HPDE6-E6E7 (cell line): ENCODE measurements around the gene IL17RE.
"Not testable (repeated sequence)": the region's sequence is repeated elsewhere in the genome, so short reads cannot be mapped to it uniquely, and the experiment has no call there.

ENCODE experiments used
- DNase-seq: peaks from one replicate; pipeline ENCODE4 v3.0.0; 2011; ENCODE audit warnings: missing footprints; ENCODE audit errors: extremely low spot score

The IL17RE gene

DNA sequence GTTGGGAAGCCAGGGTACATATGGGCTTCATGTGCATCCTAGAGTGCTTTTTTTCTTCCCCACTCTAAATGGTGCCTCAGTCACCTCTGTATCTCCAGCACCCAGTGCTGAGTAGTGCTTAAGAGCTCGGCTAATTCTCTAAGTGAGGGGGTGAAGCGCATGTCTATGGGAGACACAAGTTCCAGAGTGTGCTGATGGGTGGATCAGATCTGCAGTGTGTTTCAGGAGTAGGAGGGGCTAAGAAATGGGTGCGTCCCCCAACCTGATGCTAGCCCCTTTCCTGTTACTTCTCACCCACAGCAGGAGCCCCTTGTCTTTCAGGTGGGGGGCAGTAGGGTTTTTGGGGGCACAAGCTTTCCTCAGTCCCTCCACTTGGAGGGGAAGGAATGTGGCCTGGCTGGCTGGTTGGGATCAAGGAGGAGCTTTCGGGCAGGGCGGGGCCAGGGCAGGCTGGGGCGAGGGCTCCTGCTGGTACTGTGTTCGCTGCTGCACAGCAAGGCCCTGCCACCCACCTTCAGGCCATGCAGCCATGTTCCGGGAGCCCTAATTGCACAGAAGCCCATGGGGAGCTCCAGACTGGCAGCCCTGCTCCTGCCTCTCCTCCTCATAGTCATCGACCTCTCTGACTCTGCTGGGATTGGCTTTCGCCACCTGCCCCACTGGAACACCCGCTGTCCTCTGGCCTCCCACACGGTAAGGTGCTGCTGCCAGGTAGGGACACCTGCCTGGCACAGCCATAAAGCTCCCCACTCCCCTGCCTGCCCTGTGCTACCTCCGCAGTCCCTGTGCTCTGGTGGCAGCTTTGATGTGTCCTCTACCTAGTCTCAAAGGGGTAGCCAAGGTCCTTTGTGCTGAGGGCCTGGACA, at the start of gene IL17RE:
Gene IL17RE, plus strand, starts transcription at position 477 of the 866 bp plus-strand sequence. Its CDS starts 85 bp downstream, at position 562.
- no peak for DNase-seq

- not testable (repeated sequence) for DNase-seq
These were observed 48.2 kb upstream of the IL17RE start for GRCh38 chr3:9854291-9854940.

- no peak for DNase-seq
These were observed 47.1 kb upstream of the IL17RE start for GRCh38 chr3:9855594-9855993.

- DNase-seq, result no peak
These were observed 43.1 kb upstream of the IL17RE start for GRCh38 chr3:9859530-9860025.

DNA sequence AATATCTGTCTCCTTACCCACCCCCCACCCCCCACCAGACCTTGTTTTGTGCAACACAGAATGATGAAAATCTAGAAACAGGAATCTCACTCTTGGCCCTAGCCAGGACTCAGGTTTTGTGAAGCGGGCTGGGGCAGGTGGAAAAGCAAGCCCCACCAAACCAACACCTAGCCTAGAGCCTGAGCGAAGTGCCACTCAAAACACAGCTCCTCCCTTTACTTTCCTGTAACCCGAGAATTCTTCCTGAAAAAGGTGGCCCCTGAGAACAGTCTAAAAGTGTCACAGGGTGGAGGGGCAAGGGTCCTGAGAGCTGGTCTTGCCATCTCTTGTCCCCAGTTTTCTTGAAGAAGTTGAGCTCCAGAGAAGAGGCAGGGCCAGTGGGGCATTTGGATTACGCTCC, 41.4 kb upstream of the IL17RE start:
- no peak for DNase-seq

GRCh38 chr3:9861626-9862130, 41.0 kb upstream of the IL17RE start:
- DNase-seq, result no peak

GRCh38 chr3:9862391-9863057, 40.1 kb upstream of the IL17RE start:
- DNase-seq, result no peak

GRCh38 chr3:9863058-9863772, 39.4 kb upstream of the IL17RE start:
- DNase-seq, result no peak

GRCh38 chr3:9864200-9864927, 38.3 kb upstream of the IL17RE start:
- DNase-seq, result no peak

DNA sequence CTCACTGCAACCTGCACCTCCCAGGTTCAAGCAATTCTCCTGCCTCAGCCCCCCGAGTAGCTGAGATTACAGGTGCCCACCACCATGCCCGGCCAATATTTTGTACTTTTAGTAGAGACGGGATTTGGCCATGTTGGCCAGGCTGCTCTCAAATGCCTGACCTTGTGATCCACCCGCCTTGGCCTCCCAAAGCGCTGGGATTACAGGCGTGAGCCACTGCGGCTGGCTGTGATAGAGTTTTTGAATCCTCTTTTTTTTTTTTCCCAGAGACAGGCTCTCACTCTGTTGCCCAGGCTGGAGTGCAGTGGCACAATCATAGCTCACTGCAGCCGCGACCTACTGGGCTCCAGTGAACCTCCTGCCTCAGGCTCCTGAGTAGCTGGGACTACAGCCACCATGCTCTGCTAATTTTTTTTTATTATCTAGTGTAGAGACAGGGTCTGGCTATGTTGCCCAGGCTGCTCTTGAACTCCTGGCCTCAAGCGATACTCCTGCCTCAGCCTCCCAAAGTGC, 37.5 kb upstream of the IL17RE start:
- not testable (repeated sequence) for DNase-seq

GRCh38 chr3:9866639-9867038, 36.0 kb upstream of the IL17RE start:
- no peak for DNase-seq

DNA sequence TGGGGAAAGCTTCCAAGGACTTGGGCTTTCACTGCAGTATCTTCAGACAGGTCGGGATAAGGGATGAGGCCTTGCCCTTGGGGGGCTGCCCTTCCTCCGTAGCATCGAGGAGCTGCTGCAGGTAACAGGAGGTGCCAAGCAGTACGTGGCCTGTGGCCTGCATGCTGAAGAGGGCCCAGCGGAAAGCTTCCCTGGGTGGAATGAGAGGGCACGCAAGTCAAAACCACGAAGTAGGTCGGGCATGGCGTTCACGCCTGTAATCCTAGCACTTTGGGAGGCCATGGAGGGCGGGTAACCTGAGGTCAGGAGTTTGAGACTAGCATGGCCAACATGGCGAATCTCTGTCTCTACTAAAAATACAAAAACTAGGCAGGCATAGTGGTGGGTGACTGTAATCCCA, 35.5 kb upstream of the IL17RE start:
- DNase-seq, result no peak

DNA sequence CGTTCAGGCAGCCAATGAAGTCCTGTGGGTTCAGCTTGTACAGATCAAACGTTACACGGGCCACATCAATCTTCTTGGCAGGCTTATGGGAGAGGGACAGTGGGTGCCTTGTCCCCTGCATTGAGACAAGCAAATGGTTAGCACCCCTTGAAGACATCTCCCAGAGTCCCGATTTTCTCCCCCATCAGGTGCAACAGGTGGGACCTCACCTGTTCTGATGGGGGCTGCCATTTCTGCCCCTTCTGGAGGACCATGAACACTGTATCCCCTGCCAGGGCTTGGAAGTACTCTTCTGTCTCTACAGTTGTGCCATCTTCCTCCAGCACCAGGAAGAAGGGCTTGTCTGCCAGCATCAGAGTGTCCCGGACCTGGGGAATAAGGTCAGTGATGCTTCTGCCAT, 32.7 kb upstream of the IL17RE start:
- DNase-seq, result no peak

DNA sequence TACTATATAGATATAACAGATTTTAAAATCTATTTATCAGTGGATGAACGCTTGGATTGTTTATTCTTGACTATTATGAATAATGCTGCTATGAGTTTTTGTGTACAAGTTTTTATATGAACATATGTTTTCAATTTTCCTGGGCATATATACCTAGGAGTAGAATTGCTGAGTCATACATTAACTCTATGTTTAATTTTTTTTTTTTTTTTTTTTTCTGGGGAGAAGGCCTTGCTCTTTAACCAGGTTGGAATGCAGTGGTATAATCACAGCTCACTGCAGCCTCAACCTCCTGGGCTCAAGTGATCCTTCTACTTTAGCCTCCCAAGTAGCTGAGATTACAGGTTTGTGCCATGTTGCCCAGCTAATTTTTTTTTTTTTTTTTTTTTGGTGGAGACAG, 31.7 kb upstream of the IL17RE start:
- no peak for DNase-seq

- not testable (repeated sequence) for DNase-seq
These were observed 30.6 kb upstream of the IL17RE start for GRCh38 chr3:9872067-9872466.

DNA sequence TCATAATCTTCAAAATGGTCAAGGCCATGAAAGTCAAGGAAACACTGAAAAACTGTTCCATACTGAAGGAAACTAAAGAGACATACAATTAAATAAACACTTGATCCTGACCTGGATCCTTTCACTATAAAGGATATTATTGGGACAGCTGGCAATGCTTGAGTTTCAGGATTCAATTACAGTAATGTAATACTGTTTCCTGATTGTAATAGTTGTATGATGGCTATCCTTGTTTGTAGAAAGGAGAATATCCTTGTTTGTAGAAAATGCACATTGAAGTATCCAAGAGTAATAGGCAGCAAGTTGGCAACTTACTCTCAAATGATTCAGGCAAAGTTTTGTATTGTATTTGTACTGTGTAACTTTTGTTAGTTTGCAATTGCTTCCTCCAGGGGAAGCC, 27.2 kb upstream of the IL17RE start:
- no peak for DNase-seq

DNA sequence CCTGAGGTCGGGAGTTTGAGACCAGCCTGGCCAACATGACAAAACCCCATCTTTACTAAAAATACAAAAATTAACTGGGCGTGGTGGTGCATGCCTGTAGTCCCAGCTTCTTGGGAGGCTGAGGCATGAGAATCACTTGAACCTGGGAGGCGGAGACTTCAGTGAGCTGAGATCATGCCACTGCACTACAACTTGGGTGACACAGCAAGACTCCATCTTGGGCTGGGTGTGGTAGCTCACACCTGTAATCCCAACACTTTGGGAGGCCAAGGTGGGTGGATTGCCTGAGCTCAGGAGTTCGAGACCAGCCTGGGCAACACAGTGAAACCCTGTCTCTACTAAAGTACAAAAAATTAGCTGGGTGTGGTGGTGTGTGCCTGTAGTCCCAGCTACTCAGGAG, 26.4 kb upstream of the IL17RE start:
- DNase-seq, result not testable (repeated sequence)

DNA sequence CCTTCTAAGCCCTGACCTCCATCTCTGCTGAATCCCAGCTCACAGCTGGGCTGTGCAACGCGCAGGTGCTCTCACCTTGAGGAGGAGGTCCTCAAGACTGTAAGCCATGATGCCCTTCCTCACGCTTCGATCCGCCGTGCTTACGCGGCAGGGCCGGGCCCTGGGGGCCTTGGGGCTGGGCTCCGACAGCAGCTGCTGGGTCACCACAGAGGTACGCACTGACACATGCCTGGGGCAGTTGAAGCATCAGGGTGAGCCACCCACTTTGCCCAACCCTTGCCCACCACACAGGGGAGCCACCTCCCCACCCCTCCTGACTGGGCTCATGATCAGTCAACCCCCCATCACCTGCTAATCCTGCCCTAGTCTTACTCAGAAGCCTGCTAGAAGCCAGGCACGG, 25.7 kb upstream of the IL17RE start:
- DNase-seq, result no peak

DNA sequence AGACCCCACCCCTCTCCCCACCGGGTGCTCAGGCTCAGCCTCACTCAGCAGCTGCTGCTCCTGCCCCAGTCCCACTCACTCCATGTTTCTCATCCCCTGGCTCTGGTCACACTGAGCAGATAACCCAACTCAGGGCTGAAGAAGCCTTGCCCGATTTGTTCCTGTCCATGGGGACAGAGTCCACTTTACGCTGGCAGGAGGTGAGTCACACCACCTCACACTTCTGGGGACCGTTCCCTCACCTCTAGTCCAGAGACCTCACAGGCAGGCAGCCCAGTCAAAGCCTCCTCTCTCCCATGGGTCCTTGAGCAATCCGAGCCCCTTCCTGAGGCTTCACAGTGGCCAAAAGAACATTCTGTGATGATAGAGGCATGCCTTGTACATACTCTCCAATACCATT, 23.9 kb upstream of the IL17RE start:
- DNase-seq, result no peak

DNA sequence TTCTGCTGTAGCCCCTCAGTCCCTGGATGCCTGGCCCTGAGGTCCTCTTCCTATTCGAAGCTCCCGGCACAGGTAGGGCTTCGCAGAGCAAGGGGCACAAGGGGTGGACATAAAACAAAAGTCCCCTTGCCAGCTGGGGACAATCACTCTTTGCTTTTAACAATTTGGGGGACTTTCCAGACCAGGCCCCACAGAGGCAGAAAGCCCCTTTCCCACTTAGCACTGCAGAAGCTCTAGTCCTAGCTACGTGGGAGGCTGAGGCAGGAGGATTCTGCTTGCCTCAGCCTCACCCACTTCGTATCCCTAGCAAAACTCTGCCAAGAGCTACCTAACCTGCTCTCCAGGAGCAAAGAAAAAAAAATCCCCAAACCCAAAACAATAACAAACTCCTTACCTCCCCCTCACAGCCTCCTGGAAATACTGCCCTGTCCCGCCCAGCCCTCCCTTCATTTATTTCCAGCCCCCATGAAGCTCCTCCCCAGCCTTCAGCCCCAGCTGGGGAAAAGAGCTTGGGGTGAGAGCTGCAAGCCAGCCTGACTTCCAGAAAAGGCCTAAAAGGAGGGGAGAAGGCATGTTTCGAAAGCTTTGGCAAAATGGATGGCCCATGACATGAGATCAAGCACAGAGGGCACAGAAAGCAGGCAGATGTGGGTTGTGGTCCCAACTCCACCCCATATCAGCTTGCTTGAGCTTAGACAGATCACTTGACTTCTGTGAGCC, 22.7 kb upstream of the IL17RE start, which contains the start of gene CIDEC:
Gene CIDEC, minus strand, starts transcription at position 424 of the 720 bp plus-strand sequence. CDS start 1,767 bp downstream, outside the sequence.
- no peak for DNase-seq
